SH-SY5Y (cell line): ENCODE data around the gene NXPH4.

Experiments
- GATA2 ChIP-seq: IDR thresholded peaks from 2 replicates; pipeline ENCODE4 v1.6.1; 2011; ENCODE audit warnings: mild to moderate bottlenecking, low read depth, low read length
- GATA3 ChIP-seq: IDR thresholded peaks from 2 replicates; pipeline ENCODE4 v1.6.1; 2011; ENCODE audit warnings: low read depth, mild to moderate bottlenecking, low read length, moderate library complexity

DNA sequence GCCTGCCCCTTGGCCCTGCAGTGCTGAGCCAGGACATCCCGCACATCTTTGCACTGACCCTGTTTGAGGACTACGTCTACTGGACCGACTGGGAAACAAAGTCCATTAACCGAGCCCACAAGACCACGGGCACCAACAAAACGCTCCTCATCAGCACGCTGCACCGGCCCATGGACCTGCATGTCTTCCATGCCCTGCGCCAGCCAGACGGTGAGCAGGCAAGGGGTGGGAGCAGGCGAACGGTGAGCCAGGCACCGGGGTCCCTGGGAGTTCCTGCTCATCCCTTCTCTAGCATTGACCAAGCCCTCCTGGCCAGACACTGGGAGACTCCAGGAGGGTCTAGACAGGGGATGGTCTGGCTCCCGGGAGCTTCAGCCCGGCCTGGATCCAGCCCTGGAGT is 17.4 kb upstream of the NXPH4 start:
- no peak for TF ChIP-seq GATA2
- no peak for TF ChIP-seq GATA3
